Upper lobe of left lung (tissue), 6 donors: ENCODE data around the gene NHP2. TPM values are rescaled to one million over a fixed set of nuclear protein-coding genes. Genes with fewer than 3 reads are reported as not detected.
A peak's percentile ranks its signal among the peaks of the same experiment; 100 is the strongest.

Experiments used
- ATAC-seq, 2 donors: fragments of 200-7000 bp; cut with Tn5 transposase; one replicate each; pipeline ENCODE4 v1.9.1; 2022; ENCODE audit warnings: mild to moderate bottlenecking in 2 of 2, moderate library complexity in 2 of 2; ENCODE audit not compliant: low FRiP score in 2 of 2
- DNase-seq, 2 donors: peaks; one replicate each; pipeline ENCODE4 v3.0.0-alpha.2; 2019 to 2020
- H3K27ac ChIP-seq, 4 donors: fragments of 200-600 bp; sonication (generic); one replicate each; pipeline ENCODE4 v1.5.1; 2016 to 2019
- H3K27me3 ChIP-seq, 4 donors: fragments of 200-600 bp; sonication (generic); one replicate each; pipeline ENCODE4 v1.5.1; 2017 to 2019
- H3K36me3 ChIP-seq, 4 donors: fragments of 200-600 bp; sonication (generic); one replicate each; pipeline ENCODE4 v1.5.1; 2016 to 2019
- H3K4me1 ChIP-seq, 4 donors: fragments of 200-600 bp; sonication (generic); one replicate each; pipeline ENCODE4 v1.5.1; 2018 to 2019
- H3K4me3 ChIP-seq, 4 donors: fragments of 200-600 bp; sonication (generic); one replicate each; pipeline ENCODE4 v1.5.1; 2017 to 2019; ENCODE audit warnings: mild to moderate bottlenecking in 2 of 4, moderate library complexity in 1 of 4
- H3K9me3 ChIP-seq, 4 donors: fragments of 200-600 bp; sonication (generic); one replicate each; pipeline ENCODE4 v1.5.1; 2018 to 2019
- CTCF ChIP-seq, 6 experiments: fragments of 450-650 bp in 4 of 6; fragments of 200-600 bp in 2 of 6; sonication (generic) in 2 of 6; IDR thresholded peaks; one replicate each; pipeline ENCODE4 v1.5.1; 2016 to 2019; ENCODE audit warnings: antibody characterized with exemption in 6 of 6
- EP300 ChIP-seq, 4 donors: sonication (generic); formaldehyde crosslinking; IDR thresholded peaks; one replicate each; pipeline ENCODE4 v1.5.1; 2017; ENCODE audit warnings: antibody characterized with exemption in 4 of 4, control low read depth in 2 of 4
- POLR2A ChIP-seq, 4 donors: fragments of 450-650 bp; IDR thresholded peaks; one replicate each; pipeline ENCODE4 v1.5.1; 2016 to 2017; ENCODE audit warnings: antibody characterized with exemption in 4 of 4, mild to moderate bottlenecking in 2 of 4
- POLR2AphosphoS5 ChIP-seq, 2 donors: sonication (generic); formaldehyde crosslinking; IDR thresholded peaks; one replicate each; pipeline ENCODE4 v1.5.1; 2017; ENCODE audit warnings: antibody characterized with exemption in 2 of 2
- WGBS, 2 donors: methylation state at CpG; one replicate each; pipeline ENCODE4 v1.1.5; 2017 to 2018; 5-methylcytosine and 5-hydroxymethylcytosine counted together
- total RNA-seq, 6 donors: library from RNA; depleted of rRNA in 4 of 6; stranded (reverse); fragments of >200 nt in 4 of 6; gene quantifications; one replicate each; pipeline versions ENCODE4 v1.1.0 to v1.2.1, GENCODE V29; 2016 to 2021
- donor health status: DM: no; HTN: no; CAD: no; lungs with moderate emphysema.
- donor health status: DM: no; HTN: yes; CAD: no; lungs with severe emphysema.

The NHP2 gene
- 100 to 1,000 TPM in 2 of 6 donors, 10 to 100 TPM in 4; 61.0 to 117 (median 86.9) TPM for total RNA-seq

DNA sequence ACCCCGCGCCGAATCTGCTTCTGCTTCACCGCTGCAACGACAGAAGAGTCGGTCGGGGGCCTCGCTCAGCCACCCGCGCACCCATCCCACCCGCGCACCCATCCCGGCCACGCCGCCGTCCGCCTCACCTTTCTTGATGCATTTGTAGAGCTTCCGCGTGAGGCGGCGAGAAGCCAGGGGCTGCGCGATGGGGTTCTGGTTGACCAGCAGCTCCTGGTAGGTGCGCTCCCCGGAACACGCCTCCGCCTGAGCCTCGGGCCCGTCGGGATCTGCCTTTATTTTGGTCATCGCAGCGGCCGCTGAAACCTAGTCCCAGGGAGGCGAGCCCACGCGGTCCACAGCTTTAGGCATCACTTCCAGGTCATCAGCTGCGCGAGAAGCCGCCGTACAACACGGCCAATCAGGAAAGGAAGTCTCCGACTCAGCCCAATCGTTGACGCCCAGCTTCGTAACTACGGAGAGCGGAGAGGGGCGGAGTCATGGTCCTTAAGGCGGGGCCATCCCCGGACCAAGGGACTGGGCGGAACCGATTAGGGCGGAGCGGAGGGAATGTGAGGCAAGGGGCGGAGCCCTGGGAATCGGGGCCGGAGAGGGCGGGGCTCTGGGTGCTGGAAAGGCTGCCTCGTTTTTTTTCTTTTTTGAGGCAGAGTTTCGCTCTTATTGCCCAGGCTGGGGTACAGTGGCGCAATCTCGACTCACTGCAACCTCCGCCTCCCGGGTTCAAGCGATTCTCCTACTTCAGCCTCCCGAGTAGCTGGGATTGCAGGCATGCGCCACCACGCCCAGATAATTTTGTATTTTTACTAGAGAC lies at the start of gene NHP2:
TSS of gene NHP2 (minus strand) at position 356 of the 811 bp plus-strand sequence. CDS start at position 288, 68 bp downstream.
- Histone ChIP-seq H3K27me3 (no peaks in the 10 kb centered on the region), H3K4me1 (peaks cover 8 to 24% (median 12%) of the 10 kb centered on the region in 4 donors), H3K36me3 (peaks cover 5 to 26% (median 19%) of the 10 kb centered on the region in 4 donors), H3K27ac (peak within 1 kb of the TSS; percentile 65 to 77 (median 67)), H3K9me3 (no peaks in the 10 kb centered on the region), H3K4me3 (peak within 1 kb of the TSS; percentile 63 to 98 (median 84))
- WGBS, 2 donors: 2 to 4% methylated on average over 37 to 60 of the region's 68 CpGs
- ATAC-seq (peak; percentile 100), DNase-seq (peak; percentile 95 to 98)
- TF ChIP-seq POLR2A (IDR thresholded peaks at IDR 0.05) (peak in 1 of 4 donors; percentile 68), CTCF (IDR thresholded peaks at IDR 0.05) (peak in 1 of 6 experiments; percentile 11), EP300 (IDR thresholded peaks at IDR 0.05) (peak in 1 of 4 donors; percentile 87), POLR2AphosphoS5 (IDR thresholded peaks at IDR 0.05) (peak; percentile 94 to 97)

- 98% methylated on average over 10 of the region's 10 CpGs for whole genome bisulfite sequencing, 2 donors
- TF ChIP-seq POLR2A (IDR thresholded peaks at IDR 0.05) (no peak), CTCF (IDR thresholded peaks at IDR 0.05) (no peak), POLR2AphosphoS5 (IDR thresholded peaks at IDR 0.05) (no peak), EP300 (IDR thresholded peaks at IDR 0.05) (no peak)
- H3K4me3 ChIP-seq: no peak overlapping the region
- no peaks in the 10 kb centered on the region for H3K9me3 ChIP-seq
- peaks cover 0 to 16% (median 11%) of the 10 kb centered on the region in 4 donors for H3K36me3 ChIP-seq
- H3K27ac ChIP-seq: no peak overlapping the region
- H3K4me1 ChIP-seq: peaks cover 21 to 26% (median 23%) of the 10 kb centered on the region in 4 donors
- ATAC-seq: no peak
- no peaks in the 10 kb centered on the region for H3K27me3 ChIP-seq
- DNase-seq: no peak
These were observed 48.9 kb upstream of the NHP2 start for GRCh38 chr5:178202541-178202940.

DNA sequence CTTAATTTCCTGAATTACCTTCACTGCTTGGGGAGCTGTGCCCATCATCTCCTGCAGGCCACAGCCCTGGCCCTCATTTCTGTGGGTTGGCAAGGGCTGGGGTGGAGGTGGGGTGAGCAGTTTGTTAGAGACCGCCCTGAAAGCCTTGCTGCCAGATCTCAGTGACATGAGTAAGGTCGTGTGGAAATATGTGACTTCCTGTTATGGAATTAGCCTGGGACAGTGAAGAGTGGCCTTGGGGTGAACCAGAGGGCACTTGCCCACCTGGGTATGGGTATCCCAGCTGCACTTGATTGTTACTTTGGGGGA lies 48.2 kb upstream of the NHP2 start:
- H3K4me1 ChIP-seq: peaks cover 15 to 22% (median 18%) of the 10 kb centered on the region in 4 donors
- H3K27ac ChIP-seq: no peak overlapping the region
- H3K4me3 ChIP-seq: no peak overlapping the region
- ATAC-seq (no peak), DNase-seq (no peak)
- TF ChIP-seq POLR2A (IDR thresholded peaks at IDR 0.05) (no peak), EP300 (IDR thresholded peaks at IDR 0.05) (no peak), POLR2AphosphoS5 (IDR thresholded peaks at IDR 0.05) (no peak)
- H3K36me3 ChIP-seq: peaks cover 0 to 9% (median 6%) of the 10 kb centered on the region in 4 donors
- WGBS, 2 donors: 28 to 39% methylated on average over 2 of the region's 2 CpGs
- H3K9me3 ChIP-seq: no peaks in the 10 kb centered on the region
- no peaks in the 10 kb centered on the region for H3K27me3 ChIP-seq

DNA sequence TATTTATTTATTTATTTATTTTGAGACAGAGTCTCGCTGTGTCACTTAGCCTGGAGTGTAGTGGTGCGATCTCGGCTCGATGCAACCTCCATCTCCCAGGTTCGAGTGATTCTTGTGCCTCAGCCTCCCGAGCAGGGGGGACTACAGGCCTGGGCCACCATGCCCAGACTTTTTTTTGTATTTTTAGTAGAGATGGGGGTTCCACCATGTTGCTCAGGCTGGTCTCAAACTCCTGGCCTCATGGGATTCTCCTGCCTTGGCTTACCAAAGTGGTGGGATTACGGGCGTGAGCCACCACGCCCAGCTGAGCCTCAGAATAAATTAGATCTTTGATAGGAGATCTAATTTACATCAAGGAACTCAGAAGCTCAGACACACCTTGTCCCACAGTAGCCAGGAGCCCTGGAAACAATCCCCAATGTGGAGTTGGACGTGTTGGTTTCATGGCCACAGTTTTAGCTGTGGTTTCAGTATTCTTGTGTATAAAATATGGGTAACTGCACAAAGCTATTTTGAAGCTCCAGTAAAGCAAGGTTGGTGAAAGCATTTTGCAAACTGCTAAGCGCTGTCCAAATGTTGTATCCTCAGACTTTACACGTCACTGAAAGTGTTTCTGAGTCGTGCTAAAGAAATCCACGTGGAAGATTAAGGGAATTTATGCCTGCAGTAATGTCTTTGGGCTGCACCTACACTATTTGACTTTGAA lies 47.7 kb upstream of the NHP2 start:
- WGBS, 2 donors: 84 to 90% methylated on average over 14 of the region's 14 CpGs
- Histone ChIP-seq H3K9me3 (no peaks in the 10 kb centered on the region), H3K27ac (no peak overlapping the region), H3K4me3 (no peak overlapping the region), H3K27me3 (no peaks in the 10 kb centered on the region), H3K36me3 (peaks cover 0 to 4% (median 1%) of the 10 kb centered on the region in 4 donors), H3K4me1 (peaks cover 10 to 17% (median 13%) of the 10 kb centered on the region in 4 donors)
- ATAC-seq: no peak
- TF ChIP-seq POLR2AphosphoS5 (IDR thresholded peaks at IDR 0.05) (no peak), CTCF (IDR thresholded peaks at IDR 0.05) (no peak), POLR2A (IDR thresholded peaks at IDR 0.05) (no peak), EP300 (IDR thresholded peaks at IDR 0.05) (no peak)
- DNase-seq: no peak
